Transverse colon (tissue), 4 donors: ENCODE measurements around the gene BRI3BP.

ENCODE experiments used
- CTCF ChIP-seq, 5 experiments: fragments of 200-600 bp in 3 of 5; fragments of 450-650 bp in 2 of 5; sonication (generic) in 3 of 5; IDR thresholded peaks; 1 replicate in 2 of 5; 2 replicates in 3 of 5; pipeline ENCODE4 v1.5.1; 2016 to 2017; ENCODE audit warnings: antibody characterized with exemption in 5 of 5, inconsistent platforms in 3 of 5, mild to moderate bottlenecking in 2 of 5, moderate library complexity in 1 of 5
- EP300 ChIP-seq: sonication (generic); formaldehyde crosslinking; IDR thresholded peaks from one replicate; pipeline ENCODE4 v1.6.1; 2017; ENCODE audit warnings: antibody characterized with exemption, low read depth
- POLR2A ChIP-seq: fragments of 450-650 bp; IDR thresholded peaks from one replicate; pipeline ENCODE4 v1.6.1; 2016; ENCODE audit warnings: antibody characterized with exemption, mild to moderate bottlenecking, moderate library complexity
- POLR2AphosphoS5 ChIP-seq, 3 donors: sonication (generic); formaldehyde crosslinking; IDR thresholded peaks; one replicate each; pipeline ENCODE4 v1.6.1; 2016; ENCODE audit warnings: antibody characterized with exemption in 3 of 3

DNA sequence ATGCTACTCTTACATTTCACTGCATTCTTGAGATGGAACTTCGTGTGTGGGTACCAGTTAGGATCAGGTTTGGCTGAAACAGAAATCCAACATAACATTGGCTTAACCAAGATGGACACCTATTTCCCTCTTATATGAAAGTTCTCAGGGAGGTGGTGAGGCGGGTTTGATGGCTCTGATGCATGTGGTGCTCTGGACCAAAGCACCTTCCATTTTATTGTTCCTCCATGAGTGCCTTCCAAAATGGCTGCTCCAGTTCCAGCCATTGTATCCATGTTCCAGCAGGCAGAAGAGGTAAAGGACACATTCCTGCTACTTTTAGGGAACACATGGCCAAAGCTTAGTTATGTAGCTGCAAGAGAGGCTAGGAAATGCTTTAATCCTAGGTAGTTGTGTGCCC is 29.6 kb downstream of the BRI3BP start:
- no peak for TF ChIP-seq POLR2AphosphoS5 (IDR thresholded peaks at IDR 0.05)
- TF ChIP-seq CTCF (IDR thresholded peaks at IDR 0.05), result no peak
- TF ChIP-seq EP300, result no peak
- TF ChIP-seq POLR2A, result no peak
